GM21723 (cell line): ENCODE data around the gene ARHGAP44.

Source experiments
- ATAC-seq: cut with Tn5 transposase; IDR thresholded peaks from one replicate; pipeline ENCODE4 v1.9.1; 2021; ENCODE audit warnings: mild to moderate bottlenecking, moderate library complexity; ENCODE audit not compliant: unreplicated experiment

Gene ARHGAP44

DNA sequence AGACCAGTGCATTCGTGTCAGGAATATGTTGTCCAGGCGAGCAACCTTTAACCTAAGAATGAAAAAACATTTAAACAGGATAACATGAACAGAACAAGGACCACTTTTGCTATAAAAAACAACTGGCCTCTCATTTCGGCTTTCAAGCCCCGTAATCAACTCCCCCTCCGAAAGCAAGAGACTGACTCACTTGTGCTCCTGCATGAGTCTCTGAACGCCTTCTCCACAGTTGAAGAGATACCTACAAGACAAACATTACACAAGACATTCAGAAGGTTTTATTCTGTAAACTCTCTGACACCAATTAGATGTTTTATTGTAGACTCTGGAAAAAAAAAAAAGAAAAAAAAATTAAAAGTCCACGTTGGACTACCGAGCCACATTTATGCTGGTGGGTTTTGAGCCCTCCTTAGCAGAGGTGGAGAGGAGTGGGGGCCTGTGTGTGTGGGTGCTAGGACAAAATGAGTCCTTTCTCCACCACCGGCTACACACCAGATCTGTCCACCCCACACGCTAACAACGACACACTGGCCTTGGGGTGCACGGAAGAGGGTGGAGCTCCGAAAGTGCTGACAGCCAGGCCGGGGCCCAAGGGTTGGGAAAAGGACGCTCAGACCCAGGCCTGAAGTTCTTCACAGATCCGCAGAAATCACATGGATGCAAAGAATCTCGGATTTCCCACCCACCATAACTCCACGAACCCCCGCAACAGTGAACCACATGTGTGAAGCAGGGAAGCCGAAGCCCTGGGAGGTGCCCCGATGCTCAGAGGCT is 227.8 kb downstream of the ARHGAP44 start:
- ATAC-seq: peak; percentile 24

DNA sequence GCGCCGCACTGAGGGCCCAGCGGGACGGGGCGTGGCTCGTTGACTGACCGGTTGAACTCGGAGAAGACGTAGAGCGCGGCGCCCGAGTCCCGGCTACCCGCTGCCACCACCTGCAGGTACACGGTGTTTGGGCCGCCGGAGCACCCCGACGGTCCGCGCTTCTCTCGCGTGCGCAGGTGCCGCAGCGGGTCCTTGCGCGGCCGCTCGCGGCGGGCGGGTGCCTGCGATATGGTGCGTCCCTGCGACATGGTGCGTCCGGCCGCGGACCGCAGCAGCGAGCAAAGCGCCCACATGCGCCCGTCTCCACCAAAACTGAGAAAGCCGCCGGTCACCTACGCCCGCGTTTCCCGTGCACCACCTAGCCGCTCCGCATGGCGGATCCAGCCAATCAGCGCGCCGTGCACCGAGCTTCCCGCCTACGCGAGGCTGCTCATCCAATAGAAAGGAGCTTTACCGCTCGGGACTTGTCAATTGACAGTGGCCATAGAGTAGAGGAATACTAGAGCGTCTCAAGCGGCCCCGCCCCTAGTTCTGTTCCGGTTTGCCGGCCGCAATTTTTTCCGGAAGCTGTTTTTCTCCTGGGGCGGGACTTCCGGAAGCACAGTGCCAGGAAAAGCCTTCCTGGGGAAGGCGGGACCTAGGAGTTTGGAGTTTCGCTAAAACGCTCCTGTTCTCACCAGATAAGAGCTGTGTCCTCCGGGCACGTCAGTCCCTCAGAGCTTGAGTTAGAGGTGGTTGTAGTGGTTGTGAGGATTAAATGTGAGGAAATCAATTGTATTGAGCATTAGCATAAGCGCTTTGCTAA is 228.6 kb downstream of the ARHGAP44 start, which contains the start of gene ELAC2:
TSS of gene ELAC2 (minus strand) at position 373 of the 805 bp plus-strand sequence. CDS start at position 293, 80 bp downstream.
- peak; percentile 96 for ATAC-seq

DNA sequence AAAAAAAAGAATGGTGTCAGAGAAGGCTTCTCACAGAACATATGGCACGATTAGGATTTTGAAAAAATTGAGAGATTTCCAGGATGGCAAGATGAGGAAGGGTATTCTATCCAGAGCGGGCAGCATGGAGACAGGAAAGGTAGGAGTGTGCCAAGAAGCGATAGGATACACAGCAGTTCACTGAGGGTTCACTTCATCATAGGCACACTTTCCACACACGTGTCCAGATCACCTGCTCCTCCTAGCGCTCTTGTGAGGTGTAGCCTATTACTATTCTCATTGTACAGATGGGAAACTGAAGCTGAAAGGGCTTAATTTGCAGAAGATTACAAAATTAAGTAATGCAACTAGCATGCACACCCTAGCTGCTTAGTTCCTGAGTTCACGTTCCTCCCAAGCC is 234.7 kb downstream of the ARHGAP44 start:
- no peak for ATAC-seq

- peak; percentile 84 for ATAC-seq
Observed at GRCh38 chr17:13024526-13025257, 235.4 kb downstream of the ARHGAP44 start.

- no peak for ATAC-seq
Observed at GRCh38 chr17:13025258-13025627, 235.9 kb downstream of the ARHGAP44 start.

DNA sequence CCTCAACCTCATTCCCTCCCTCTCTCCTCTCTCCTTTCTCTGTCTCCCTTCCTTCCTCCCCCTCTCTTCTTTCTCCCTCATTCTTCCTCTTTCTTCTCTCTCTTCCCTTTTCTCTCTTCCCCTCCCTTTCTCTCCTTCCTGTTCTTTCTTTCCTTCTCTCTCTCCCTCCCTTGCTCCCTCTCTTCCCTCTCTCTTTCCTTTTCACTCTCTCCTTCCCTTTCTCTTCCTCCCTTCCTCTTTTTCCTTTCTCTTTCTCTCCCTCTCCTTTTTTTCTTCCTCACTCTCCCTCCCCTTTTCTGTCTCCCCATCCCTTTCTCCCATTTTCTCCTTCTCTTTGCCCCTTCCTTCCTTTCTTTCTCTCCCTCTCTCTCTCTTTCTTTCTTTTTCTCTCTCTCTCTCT is 236.4 kb downstream of the ARHGAP44 start:
- no peak for ATAC-seq

DNA sequence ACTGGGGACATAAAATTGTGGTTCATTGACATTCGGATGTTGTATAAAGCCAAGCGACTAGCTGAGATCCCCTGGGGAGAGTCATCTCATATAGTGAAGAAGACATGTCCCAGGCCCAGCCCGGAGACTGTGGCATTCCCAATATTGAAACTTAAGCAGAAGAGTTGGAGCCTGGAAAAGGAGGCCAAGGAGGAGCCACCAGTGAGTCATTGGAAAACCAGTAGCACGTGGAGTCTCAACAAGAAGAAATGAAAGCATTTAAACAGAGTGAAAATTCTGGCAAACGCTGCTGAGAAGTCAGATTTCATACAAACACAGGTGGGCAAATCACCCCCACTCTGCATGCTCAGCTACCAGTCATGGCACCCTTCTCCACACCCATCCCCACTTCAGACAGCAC is 237.9 kb downstream of the ARHGAP44 start:
- no peak for ATAC-seq

- no peak for ATAC-seq
Observed at GRCh38 chr17:13029340-13029739, 240.0 kb downstream of the ARHGAP44 start.

- no peak for ATAC-seq
Observed at GRCh38 chr17:13030056-13030455, 240.8 kb downstream of the ARHGAP44 start.

DNA sequence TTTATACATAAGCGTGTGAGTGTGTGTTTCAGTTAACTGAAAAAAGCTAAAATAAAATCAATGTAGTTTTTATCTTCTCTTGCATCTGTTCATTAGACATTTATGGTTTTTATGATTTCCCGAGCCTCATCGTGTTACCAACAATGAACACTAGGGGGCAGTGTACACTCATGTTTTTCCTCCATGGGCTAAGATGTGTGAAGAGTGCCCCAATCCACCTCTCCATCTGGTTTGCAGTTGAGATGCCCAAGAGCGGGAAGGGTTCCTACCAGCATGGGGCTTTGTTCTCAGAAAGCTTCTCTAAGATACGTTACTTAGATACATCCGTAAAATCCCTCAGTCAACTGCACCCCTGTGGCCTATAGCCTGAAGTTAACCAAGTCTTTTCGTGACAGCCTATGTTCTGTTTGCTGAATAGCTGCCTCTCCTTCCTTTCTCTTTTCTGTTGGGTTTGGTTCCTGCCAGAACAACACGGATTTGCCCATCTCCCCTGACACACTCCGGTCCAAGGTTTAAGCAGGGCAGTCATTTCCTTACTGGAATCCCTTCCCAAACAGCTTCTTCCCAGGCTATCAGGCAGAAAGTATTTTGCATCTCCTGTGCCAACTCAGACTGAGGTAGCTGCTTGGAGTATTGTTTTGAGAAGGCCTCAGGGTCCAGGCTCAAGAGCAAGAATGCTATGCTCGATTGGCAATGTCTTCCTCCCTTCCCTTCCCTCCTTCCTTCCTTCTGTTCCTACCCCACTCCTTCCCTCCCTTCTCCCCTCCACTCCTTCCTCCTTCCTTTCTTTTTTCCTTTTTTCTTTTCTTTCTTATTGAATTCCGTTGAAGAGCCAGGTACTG is 241.4 kb downstream of the ARHGAP44 start:
- no peak for ATAC-seq

GRCh38 chr17:13031718-13032350 is 242.5 kb downstream of the ARHGAP44 start:
- ATAC-seq: peak; percentile 83

GRCh38 chr17:13035420-13035819 is 246.1 kb downstream of the ARHGAP44 start:
- ATAC-seq: no peak

DNA sequence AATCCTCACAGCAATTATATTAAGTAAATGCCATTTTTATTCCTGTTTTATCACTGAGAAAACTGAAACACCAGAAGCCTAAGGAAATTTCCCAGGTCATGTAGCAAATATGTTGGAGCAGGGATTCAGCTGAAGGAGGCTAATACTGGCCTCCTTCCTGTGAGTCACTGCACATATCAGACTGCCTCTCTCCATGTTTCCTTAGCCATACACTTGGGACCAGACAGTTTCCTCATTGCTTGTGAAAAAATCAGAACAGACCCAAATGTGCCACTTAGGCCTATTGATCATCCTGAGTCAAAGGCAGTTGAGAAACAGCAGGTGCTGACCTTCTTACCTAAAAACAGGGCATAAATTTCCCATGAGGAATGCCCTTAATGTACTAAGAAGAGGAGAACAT is 247.5 kb downstream of the ARHGAP44 start:
- ATAC-seq: no peak

DNA sequence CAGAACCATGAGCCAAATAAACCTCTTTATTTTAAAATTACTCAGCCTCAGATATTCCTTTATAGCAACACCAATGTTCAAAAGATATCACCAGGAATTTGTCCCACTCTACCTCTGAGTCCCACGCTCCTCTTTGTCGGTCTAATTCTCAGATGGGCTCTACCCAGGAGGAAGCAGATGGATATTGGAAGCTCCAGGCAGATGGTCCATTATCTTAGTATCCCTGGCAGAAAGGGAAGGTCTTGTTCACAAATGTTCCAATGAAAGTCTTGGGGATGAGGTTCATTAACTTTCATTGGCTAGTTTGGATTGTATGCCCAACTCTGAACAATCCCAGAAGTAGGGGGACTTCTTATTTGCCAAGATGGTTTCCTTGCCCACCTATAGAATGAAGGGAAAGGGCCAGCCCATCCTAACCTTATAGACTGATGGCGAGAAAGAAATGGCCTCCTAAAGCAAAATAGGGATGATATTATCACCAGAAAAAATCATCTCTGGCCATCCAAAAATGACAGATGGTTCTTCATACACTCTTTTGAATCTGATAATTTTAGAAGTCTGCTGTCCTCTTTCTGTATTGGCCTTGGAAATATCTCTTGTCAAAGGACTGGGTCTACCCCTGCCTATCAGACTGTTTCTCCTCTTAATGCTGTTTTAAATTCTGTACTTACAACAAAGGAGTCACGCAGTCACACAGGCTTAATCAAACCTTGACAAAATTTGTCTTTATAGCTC is 249.8 kb downstream of the ARHGAP44 start:
- no peak for ATAC-seq
